ENCODE data around the gene DGKQ.
"Not testable (repeated sequence)": the region's sequence is repeated elsewhere in the genome, so short reads cannot be mapped to it uniquely, and the experiment has no call there.

Gene DGKQ

GRCh38 chr4:919004-919680, 54.2 kb downstream of the DGKQ start:
- DNase-seq = not testable (repeated sequence)

DNA sequence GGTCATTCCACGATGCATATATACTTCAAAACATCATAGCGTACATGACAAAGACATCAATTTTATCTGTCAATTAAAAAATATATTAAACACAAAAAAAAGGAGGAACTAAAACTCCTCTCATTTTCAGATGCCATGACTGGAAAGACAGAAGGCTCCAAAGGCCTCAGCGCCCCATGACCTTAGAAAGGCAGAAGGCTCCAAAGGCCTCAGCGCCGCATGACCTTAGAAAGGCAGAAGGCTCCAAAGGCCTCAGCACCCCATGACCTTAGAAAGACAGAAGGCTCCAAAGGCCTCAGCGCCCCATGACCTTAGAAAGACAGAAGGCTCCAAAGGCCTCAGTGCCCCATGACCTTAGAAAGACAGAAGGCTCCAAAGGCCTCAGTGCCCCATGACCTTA, 54.8 kb downstream of the DGKQ start:
- DNase-seq = not testable (repeated sequence)

DNA sequence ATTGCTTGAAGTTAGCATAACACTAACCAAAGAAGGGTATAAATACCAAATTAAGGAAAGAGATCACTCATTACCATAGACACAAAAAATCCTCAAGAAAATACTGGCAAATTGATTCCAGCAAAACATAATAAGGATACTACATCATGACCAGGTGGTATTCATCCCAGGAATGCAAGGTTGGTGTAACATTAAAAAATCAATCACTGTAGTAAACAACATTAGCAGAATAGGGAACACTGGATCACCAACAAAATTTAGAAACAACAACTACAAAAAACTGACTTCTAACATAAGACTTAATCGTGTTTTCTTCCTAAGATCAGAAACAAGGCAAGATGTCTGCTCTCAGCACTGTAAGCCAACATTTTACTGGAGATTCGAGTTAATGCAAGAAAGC, 55.4 kb downstream of the DGKQ start:
- DNase-seq = no peak

DNA sequence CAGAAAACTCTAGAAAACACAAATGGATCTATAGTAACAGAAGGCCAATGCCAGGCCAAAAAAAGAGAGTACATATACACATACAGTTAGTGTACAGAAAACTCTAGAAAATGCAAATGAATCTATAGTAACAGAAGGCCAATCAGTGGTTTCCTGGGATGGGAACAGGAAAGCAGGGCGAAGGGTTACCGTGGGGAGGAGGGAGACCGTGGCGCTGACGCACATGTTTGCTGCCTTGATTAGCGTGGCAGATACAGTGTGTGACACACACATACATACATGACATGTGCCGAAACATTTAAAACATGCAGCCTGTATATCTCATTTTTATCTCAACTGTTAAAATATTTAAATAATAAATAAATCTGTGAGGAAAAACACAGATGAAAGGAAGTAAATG, 55.9 kb downstream of the DGKQ start:
- no peak for DNase-seq

GRCh38 chr4:915595-915994, 57.8 kb downstream of the DGKQ start:
- peak in 1 of 2 donors; percentile 24 for DNase-seq

DNA sequence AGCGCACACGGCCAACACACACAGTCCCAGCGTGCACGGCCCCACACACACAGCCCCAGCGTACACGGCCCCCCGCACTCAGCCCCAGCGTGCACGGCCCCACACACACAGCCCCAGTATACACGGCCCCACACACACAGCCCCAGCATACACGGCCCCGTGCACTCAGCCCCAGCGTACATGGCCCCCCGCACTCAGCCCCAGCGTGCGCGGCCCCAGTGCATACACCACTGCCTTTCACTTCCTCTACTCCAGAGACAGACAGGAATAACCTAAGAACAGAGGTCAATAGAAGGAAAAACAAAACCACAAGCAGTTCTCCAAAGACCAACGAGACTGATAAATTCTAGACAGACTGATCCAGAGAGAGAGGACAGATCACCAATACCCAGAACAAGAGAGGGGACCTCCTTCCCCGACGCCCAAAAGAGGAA, 58.3 kb downstream of the DGKQ start:
- no peak for DNase-seq

GRCh38 chr4:914531-914930, 58.8 kb downstream of the DGKQ start:
- DNase-seq = no peak

DNA sequence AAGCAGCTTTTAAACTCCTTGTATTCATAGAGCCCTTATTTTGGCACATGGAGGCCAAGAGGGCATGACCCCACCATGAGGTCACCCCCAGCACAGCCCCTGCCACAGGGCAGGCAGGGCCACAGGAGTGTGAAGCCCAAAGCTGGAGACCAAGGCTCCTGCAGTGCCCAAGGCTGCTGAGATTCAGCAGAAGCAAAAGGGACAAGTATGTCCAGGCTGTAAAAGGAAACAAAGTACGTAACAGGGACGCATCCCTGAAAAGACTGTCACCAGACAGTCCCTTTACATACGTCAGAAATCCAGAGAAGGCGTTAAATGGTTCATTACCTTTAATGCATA, 60.1 kb downstream of the DGKQ start:
- no peak for DNase-seq

DNA sequence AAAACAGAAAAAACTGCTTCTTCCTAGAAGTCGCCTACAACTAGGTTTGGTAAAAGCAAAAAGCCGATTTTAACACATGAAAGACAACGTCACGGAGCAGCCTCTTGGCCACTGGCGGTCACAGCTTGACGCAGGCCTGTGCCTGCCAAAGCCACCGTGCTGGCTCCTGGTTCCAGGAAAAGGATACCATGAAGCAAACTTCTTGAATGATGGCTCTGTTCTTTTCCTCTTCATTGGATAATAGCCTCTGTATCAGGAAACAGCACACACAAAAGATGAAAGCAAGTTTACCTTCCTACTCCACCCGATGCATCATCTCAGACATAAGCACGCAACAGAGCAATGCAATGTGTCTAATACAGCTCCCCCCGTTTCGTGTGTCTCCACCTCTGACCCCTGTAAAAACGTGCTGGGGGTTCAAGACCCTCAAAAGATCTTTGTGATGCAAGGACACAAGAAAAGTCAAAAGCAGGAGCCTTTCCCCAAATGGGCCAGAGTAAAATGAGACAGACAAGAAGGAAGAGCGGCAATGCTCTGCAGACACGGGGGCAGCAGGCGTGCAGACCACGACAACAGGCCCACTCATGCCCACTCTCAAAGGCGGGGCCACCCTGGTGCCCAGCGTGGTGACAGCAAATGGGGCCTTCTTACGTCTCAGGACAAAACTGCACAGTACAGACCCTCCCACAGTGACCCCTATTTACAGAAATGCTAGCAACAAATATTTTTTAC, 60.7 kb downstream of the DGKQ start:
- DNase-seq = no peak

DNA sequence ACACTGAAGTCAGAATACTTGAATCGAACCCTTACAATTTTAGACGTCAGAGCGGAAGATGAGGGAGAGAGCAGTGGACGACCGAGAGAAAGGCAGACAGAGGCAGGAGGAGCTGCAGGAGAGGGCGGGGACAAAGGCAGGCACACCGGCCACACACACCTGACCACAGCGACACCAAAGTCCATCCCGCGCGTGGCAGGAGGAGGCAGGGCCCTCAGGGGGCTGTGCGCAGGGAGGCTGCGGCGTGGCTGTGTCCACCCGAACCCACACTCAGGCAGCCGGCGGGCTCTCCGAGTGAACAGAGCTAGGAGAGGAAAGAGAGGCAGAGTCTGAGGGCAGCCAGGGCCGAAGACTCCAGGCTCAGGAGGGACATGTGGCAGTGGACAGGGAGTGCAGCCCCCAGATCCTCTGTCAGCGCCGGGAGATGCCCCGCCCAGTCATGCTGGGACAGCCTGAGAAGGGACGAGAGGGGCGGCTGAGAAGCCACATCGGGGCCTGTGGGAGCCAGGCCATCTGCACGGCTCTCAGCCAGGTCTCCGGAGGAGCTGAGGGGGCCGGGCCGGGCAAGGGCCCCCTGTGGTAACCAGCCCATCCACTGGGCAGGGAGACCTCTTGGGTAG, 61.4 kb downstream of the DGKQ start:
- DNase-seq = no peak

DNA sequence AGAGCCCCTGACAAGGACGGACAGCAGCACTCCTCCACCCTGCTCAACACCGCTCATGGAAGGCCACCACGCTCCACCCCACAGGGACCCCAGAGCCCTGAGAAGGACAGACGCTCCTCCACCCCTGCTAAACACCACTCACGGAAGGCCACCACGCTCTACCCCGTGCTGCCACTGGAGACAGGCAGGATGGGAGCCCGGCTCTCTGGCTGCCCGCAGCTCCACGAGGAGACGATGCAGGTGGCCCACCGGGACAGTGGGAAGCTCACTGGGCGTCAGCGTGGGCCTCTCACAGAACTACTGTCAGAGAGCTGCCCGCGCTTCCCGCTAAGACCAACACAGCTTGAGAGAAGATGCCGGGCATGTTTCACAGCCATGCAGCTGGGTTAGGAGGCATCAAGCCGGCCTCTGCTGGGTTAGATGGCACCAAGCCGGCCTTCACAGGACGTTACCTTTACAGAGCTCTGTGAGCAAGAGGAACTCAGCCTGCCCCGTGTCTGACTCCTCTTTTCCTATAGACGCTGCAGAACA, 62.1 kb downstream of the DGKQ start:
- DNase-seq = no peak

DNA sequence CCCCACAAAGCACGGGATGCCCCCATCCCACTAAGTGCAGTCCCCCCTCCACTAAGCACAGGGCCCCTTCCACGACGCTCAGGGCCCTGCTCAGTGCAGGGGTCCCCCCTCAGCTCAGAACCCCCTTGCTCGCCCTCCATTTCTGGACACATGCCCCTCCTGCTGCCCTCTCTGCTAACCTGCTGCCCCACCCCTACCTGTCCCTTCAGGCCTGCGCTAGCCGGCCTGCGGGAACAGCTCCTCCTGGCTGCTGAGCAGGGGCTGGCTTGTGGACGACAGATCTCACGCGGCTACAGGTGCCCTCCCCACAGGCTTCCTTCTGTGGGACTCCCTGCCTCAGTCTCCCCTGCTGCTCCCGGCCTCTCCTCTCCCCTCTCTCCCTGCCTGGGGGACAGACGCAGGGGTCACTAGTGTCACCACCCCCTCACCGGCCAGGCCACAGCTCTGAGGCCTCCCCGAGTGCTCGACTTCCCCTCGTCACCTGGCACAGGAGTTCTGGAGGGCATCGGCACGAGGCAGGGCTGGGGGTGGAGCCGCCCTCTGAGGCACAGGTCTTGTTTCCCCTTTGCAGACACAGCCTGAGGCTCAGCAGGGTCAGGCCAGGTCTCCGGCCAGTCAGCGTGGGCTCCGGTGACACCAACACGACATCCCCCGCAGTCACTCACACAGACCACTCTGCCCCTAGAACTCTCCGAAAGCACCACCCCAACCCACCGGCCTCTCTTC, 62.8 kb downstream of the DGKQ start:
- DNase-seq = no peak

GRCh38 chr4:909821-910220, 63.5 kb downstream of the DGKQ start:
- DNase-seq = no peak

DNA sequence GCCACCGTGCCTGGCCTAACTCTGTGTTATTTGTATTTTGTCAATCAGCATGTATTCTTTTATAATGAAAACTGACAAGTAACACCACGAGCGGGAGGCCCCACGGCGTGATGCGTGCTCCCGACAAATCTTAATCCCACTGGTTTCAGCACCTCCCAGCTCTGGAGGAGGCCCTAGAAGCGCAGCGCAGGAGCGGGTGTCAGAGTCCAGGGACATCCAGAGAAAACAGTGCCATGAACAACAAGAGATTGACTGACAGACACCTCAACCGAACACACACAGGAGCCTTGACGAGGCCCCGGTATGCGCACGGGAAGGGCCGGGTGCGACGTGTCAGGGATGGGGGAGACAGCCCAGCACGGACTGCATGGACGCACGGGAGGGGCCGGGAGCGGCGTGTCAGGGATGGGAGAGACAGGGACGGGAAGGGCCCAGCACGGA, 64.2 kb downstream of the DGKQ start:
- no peak for DNase-seq
